ENCODE data around the gene USP3. TPM values are rescaled to one million over a fixed set of nuclear protein-coding genes. Genes with fewer than 3 reads are reported as not detected.

Gene USP3
- polyA plus RNA-seq, 1 of the 3 experiments (the other 2 are of a cell fraction): 9.3 TPM

DNA sequence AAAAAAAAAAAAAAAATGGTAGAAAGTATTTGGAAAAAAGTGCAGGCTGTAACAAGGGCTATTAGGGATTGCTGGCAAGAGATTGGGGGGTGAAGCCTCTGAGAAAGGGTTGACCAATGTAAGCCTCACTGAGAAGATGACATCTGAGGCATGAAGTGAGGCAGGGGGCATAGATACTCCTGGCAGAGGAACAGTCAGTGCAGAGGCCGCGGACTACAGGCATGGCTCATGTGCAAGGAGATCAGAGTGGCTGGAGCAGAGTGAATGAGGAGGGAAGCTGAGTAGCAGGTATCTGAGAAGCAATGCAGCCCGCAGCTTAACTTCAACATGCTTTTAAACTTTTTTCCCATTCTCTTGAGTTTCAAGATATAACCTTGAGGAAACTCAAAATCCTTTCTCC is 98.2 kb downstream of the USP3 start:
- CTCF ChIA-PET: interaction anchor here (1.0 to 3.2 kb wide), 3 partner anchors 8 to 551 kb away, joined by 3 to 22 read pairs (median 4); no protein-coding TSS in a partner anchor
- no peak for TF ChIP-seq EP300 (IDR thresholded peaks at IDR 0.05; ENCODE audit: borderline replicate concordance in 1 of 2, low read depth in 1 of 2, low read length in 1 of 2)
- TF ChIP-seq, protein P1, sequence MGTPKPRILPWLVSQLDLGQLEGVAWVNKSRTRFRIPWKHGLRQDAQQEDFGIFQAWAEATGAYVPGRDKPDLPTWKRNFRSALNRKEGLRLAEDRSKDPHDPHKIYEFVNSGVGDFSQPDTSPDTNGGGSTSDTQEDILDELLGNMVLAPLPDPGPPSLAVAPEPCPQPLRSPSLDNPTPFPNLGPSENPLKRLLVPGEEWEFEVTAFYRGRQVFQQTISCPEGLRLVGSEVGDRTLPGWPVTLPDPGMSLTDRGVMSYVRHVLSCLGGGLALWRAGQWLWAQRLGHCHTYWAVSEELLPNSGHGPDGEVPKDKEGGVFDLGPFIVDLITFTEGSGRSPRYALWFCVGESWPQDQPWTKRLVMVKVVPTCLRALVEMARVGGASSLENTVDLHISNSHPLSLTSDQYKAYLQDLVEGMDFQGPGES (IDR thresholded peaks at IDR 0.05; ENCODE audit: low read depth, low read length): no peak
- TF ChIP-seq, protein P2, sequence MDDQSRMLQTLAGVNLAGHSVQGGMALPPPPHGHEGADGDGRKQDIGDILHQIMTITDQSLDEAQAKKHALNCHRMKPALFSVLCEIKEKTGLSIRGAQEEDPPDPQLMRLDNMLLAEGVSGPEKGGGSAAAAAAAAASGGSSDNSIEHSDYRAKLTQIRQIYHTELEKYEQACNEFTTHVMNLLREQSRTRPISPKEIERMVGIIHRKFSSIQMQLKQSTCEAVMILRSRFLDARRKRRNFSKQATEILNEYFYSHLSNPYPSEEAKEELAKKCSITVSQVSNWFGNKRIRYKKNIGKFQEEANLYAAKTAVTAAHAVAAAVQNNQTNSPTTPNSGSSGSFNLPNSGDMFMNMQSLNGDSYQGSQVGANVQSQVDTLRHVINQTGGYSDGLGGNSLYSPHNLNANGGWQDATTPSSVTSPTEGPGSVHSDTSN (IDR thresholded peaks at IDR 0.05): no peak
- no peak for TF ChIP-seq GABPA (IDR thresholded peaks at IDR 0.05; ENCODE audit: low read depth)
- no peak for TF ChIP-seq RXRA (IDR thresholded peaks at IDR 0.05; ENCODE audit: borderline replicate concordance, low read depth)
- TF ChIP-seq, protein P3, sequence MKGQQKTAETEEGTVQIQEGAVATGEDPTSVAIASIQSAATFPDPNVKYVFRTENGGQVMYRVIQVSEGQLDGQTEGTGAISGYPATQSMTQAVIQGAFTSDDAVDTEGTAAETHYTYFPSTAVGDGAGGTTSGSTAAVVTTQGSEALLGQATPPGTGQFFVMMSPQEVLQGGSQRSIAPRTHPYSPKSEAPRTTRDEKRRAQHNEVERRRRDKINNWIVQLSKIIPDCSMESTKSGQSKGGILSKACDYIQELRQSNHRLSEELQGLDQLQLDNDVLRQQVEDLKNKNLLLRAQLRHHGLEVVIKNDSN (IDR thresholded peaks at IDR 0.05; ENCODE audit: borderline replicate concordance, low read depth): no peak
- no peak for TF ChIP-seq FOXM1 (IDR thresholded peaks at IDR 0.05; ENCODE audit: low read depth)
- no peak for TF ChIP-seq TEAD4 (IDR thresholded peaks at IDR 0.05; ENCODE audit: borderline replicate concordance, insufficient read depth)
- no peak for TF ChIP-seq FOSL2 (IDR thresholded peaks at IDR 0.05; ENCODE audit: borderline replicate concordance, low read depth)
- TF ChIP-seq RAD21 (IDR thresholded peaks at IDR 0.05; ENCODE audit: low read length): no peak
- no peak for TF ChIP-seq TAF1 (IDR thresholded peaks at IDR 0.05; ENCODE audit: borderline replicate concordance, low read depth, low read length)
- no peak for TF ChIP-seq POLR2AphosphoS5 (IDR thresholded peaks at IDR 0.05; ENCODE audit: low read depth, low read length)
- TF ChIP-seq, protein P4, sequence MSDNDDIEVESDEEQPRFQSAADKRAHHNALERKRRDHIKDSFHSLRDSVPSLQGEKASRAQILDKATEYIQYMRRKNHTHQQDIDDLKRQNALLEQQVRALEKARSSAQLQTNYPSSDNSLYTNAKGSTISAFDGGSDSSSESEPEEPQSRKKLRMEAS (IDR thresholded peaks at IDR 0.05; ENCODE audit: low read depth): no peak
- Histone ChIP-seq H3K79me2 (ENCODE audit: insufficient read depth) (no peaks in the 10 kb centered on the region), H3K4me2 (no peak overlapping the region), H3K9me3 (no peaks in the 10 kb centered on the region), H3K4me3 (ENCODE audit: low read depth in 2 of 2, low read length in 1 of 2) (no peak overlapping the region), H3F3A (replicated peaks; ENCODE audit: insufficient read depth) (peaks cover 4% of the 10 kb centered on the region), H3K27me3 (ENCODE audit: insufficient read depth) (no peaks in the 10 kb centered on the region), H3K9me2 (no peaks in the 10 kb centered on the region), H3K27ac (ENCODE audit: low read depth in 2 of 2, low read length in 1 of 2) (no peak overlapping the region), H4K20me1 (ENCODE audit: insufficient read depth) (no peaks in the 10 kb centered on the region), H2AFZ (ENCODE audit: low read depth) (no peak overlapping the region), H3K4me1 (ENCODE audit: control insufficient read depth in 1 of 2, insufficient read depth in 2 of 2, low read depth in 1 of 2, low read length in 1 of 2) (peaks cover 6 to 9% of the 10 kb centered on the region in 2 experiments; a peak in 2 of 4 replicates), H3K9ac (no peak overlapping the region), H3K36me3 (replicated peaks in 1 of 2; ENCODE audit: control insufficient read depth in 1 of 2, insufficient read depth in 2 of 2, low read length in 1 of 2) (peaks cover 2 to 4% of the 10 kb centered on the region in 2 experiments)
- DNase-seq: no peak
- POLR2A ChIA-PET: no interaction called here
- WGBS (ENCODE audit: low lambda C conversion rate): 93% methylated on average over 3 of the region's 3 CpGs

DNA sequence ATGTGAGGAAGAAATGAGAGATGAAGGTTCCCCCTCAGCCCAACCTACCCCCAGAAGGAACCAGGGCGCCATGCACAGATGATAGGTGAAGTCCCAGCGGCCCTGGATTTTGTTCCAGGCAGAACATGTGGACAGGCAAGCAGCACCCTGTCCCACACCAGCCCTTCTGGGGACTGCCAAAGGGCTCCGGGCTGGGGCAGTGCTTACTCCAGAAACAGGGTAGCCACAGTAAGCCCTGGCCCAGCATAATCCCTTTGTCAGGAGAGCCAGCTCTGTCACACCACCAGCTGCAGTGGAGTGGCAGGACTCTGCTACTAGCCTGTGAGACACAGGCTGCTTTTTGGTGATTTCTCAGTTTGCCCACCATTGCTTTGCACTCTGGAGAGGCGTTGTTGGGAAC is 99.1 kb downstream of the USP3 start:
- 89% methylated on average over 4 of the region's 4 CpGs for WGBS (ENCODE audit: low lambda C conversion rate)
- no peak for TF ChIP-seq TCF12 (IDR thresholded peaks at IDR 0.05)
- no peak for TF ChIP-seq POLR2AphosphoS5 (IDR thresholded peaks at IDR 0.05; ENCODE audit: low read depth, low read length)
- TF ChIP-seq NFIC (IDR thresholded peaks at IDR 0.05; ENCODE audit: borderline replicate concordance): no peak
- TF ChIP-seq RXRA (IDR thresholded peaks at IDR 0.05; ENCODE audit: borderline replicate concordance, low read depth): no peak
- no peak for TF ChIP-seq MEF2A (IDR thresholded peaks at IDR 0.05; ENCODE audit: borderline replicate concordance, low read depth)
- TF ChIP-seq, protein P4 (IDR thresholded peaks at IDR 0.05; ENCODE audit: low read depth): no peak
- no peak for TF ChIP-seq FOSL2 (IDR thresholded peaks at IDR 0.05; ENCODE audit: borderline replicate concordance, low read depth)
- TF ChIP-seq, protein P5, sequence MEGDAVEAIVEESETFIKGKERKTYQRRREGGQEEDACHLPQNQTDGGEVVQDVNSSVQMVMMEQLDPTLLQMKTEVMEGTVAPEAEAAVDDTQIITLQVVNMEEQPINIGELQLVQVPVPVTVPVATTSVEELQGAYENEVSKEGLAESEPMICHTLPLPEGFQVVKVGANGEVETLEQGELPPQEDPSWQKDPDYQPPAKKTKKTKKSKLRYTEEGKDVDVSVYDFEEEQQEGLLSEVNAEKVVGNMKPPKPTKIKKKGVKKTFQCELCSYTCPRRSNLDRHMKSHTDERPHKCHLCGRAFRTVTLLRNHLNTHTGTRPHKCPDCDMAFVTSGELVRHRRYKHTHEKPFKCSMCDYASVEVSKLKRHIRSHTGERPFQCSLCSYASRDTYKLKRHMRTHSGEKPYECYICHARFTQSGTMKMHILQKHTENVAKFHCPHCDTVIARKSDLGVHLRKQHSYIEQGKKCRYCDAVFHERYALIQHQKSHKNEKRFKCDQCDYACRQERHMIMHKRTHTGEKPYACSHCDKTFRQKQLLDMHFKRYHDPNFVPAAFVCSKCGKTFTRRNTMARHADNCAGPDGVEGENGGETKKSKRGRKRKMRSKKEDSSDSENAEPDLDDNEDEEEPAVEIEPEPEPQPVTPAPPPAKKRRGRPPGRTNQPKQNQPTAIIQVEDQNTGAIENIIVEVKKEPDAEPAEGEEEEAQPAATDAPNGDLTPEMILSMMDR (IDR thresholded peaks at IDR 0.05): no peak
- no peak for TF ChIP-seq RFX5 (IDR thresholded peaks at IDR 0.05; ENCODE audit: low read length)
- TF ChIP-seq, protein P6, sequence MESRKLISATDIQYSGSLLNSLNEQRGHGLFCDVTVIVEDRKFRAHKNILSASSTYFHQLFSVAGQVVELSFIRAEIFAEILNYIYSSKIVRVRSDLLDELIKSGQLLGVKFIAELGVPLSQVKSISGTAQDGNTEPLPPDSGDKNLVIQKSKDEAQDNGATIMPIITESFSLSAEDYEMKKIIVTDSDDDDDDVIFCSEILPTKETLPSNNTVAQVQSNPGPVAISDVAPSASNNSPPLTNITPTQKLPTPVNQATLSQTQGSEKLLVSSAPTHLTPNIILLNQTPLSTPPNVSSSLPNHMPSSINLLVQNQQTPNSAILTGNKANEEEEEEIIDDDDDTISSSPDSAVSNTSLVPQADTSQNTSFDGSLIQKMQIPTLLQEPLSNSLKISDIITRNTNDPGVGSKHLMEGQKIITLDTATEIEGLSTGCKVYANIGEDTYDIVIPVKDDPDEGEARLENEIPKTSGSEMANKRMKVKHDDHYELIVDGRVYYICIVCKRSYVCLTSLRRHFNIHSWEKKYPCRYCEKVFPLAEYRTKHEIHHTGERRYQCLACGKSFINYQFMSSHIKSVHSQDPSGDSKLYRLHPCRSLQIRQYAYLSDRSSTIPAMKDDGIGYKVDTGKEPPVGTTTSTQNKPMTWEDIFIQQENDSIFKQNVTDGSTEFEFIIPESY (IDR thresholded peaks at IDR 0.05; ENCODE audit: borderline replicate concordance, low read depth): no peak
- no peak for TF ChIP-seq SIN3A (IDR thresholded peaks at IDR 0.05; ENCODE audit: borderline replicate concordance, low read depth, low read length)
- TF ChIP-seq RAD21 (IDR thresholded peaks at IDR 0.05; ENCODE audit: low read length): no peak

More for the DNA sequence above, 99.1 kb downstream of the USP3 start:
- Histone ChIP-seq H3K9me2 (no peaks in the 10 kb centered on the region), H3K4me2 (no peak overlapping the region), H3K36me3 (replicated peaks in 1 of 2; ENCODE audit: control insufficient read depth in 1 of 2, insufficient read depth in 2 of 2, low read length in 1 of 2) (peaks cover 7 to 11% of the 10 kb centered on the region in 2 experiments), H3K27ac (ENCODE audit: low read depth in 2 of 2, low read length in 1 of 2) (no peak overlapping the region), H3K4me3 (ENCODE audit: low read depth in 2 of 2, low read length in 1 of 2) (no peak overlapping the region), H3K27me3 (ENCODE audit: insufficient read depth) (no peaks in the 10 kb centered on the region), H3K9ac (no peak overlapping the region), H3K4me1 (ENCODE audit: control insufficient read depth in 1 of 2, insufficient read depth in 2 of 2, low read depth in 1 of 2, low read length in 1 of 2) (peaks cover 6% of the 10 kb centered on the region in 2 experiments; a peak in 2 of 4 replicates), H3F3A (replicated peaks; ENCODE audit: insufficient read depth) (peaks cover 4% of the 10 kb centered on the region), H2AFZ (ENCODE audit: low read depth) (no peak overlapping the region), H3K79me2 (ENCODE audit: insufficient read depth) (no peaks in the 10 kb centered on the region), H3K9me3 (no peaks in the 10 kb centered on the region), H4K20me1 (ENCODE audit: insufficient read depth) (no peaks in the 10 kb centered on the region)
- CTCF ChIA-PET: interaction anchor here (1.1 kb wide), 1 partner anchor 137 kb away, joined by 3 read pairs; no protein-coding TSS in a partner anchor
- no peak for DNase-seq
- POLR2A ChIA-PET: no interaction called here

Measured in SK-N-SH (cell line).